H9 (cell line): Measurements from ENCODE around the gene RAB30. TPM values are rescaled to one million over a fixed set of nuclear protein-coding genes. Genes with fewer than 3 reads are reported as not detected.
"Not testable (repeated sequence)": the region's sequence is repeated elsewhere in the genome, so short reads cannot be mapped to it uniquely, and the experiment has no call there.

Experiments used
- DNase-seq: peaks from one replicate; pipeline ENCODE4 v3.0.0-alpha.2; 2017
- H2AFZ ChIP-seq: one replicate; pipeline ENCODE4 v1.6.1; 2013; ENCODE audit warnings: mild to moderate bottlenecking, low read length, control low read depth, moderate library complexity
- H2AK5ac ChIP-seq: 2 replicates; pipeline ENCODE4 v1.6.1; 2013; ENCODE audit warnings: low read length, control low read depth, mixed read lengths; ENCODE audit not compliant: insufficient read length
- H2BK120ac ChIP-seq: one replicate; pipeline ENCODE4 v1.6.1; 2013; ENCODE audit warnings: low read depth, mild to moderate bottlenecking, low read length, control low read depth, inconsistent platforms; ENCODE audit not compliant: poor library complexity, severe bottlenecking
- H2BK12ac ChIP-seq: 2 replicates; pipeline ENCODE4 v1.6.1; 2013; ENCODE audit warnings: low read length, control low read depth, mixed read lengths, low read depth; ENCODE audit not compliant: insufficient read length
- H2BK15ac ChIP-seq: 2 replicates; pipeline ENCODE4 v1.6.1; 2013; ENCODE audit warnings: low read depth, low read length, control low read depth
- H2BK20ac ChIP-seq: one replicate; pipeline ENCODE4 v1.6.1; 2013; ENCODE audit warnings: low read depth, mild to moderate bottlenecking, low read length, control low read depth, inconsistent platforms; ENCODE audit not compliant: poor library complexity, severe bottlenecking
- H2BK5ac ChIP-seq: 2 replicates; pipeline ENCODE4 v1.6.1; 2013; ENCODE audit warnings: low read length, control low read depth, mixed read lengths; ENCODE audit not compliant: insufficient read length
- H3K14ac ChIP-seq: 2 replicates; pipeline ENCODE4 v1.6.1; 2013; ENCODE audit warnings: low read length, control low read depth; ENCODE audit not compliant: insufficient read depth
- H3K18ac ChIP-seq: 2 replicates; pipeline ENCODE4 v1.6.1; 2013; ENCODE audit warnings: low read depth, mild to moderate bottlenecking, mixed read lengths, low read length, control low read depth; ENCODE audit not compliant: insufficient read length
- H3K23ac ChIP-seq: 2 replicates; pipeline ENCODE4 v1.6.1; 2013; ENCODE audit warnings: low read length, control low read depth, mixed read lengths, low read depth; ENCODE audit not compliant: insufficient read length
- H3K23me2 ChIP-seq: 2 replicates; pipeline ENCODE4 v1.6.1; 2013; ENCODE audit warnings: low read depth, mild to moderate bottlenecking, mixed read lengths, low read length, control low read depth; ENCODE audit not compliant: insufficient read length, poor library complexity, severe bottlenecking
- H3K27ac ChIP-seq: 2 replicates; pipeline ENCODE4 v1.5.1; 2013; ENCODE audit warnings: low read length, control low read depth, mixed read lengths, low read depth; ENCODE audit not compliant: insufficient read length
- H3K27me3 ChIP-seq: 2 replicates; pipeline ENCODE4 v1.6.1; 2013; ENCODE audit warnings: low read length, control low read depth, inconsistent platforms; ENCODE audit not compliant: insufficient read depth
- H3K4ac ChIP-seq: 2 replicates; pipeline ENCODE4 v1.6.1; 2013; ENCODE audit warnings: low read depth, mild to moderate bottlenecking, control low read depth, inconsistent platforms, low read length, moderate library complexity
- H3K4me1 ChIP-seq: 2 replicates; pipeline ENCODE4 v1.6.1; 2013; ENCODE audit warnings: low read length, control low read depth, inconsistent platforms; ENCODE audit not compliant: insufficient read depth
- H3K4me2 ChIP-seq: 2 replicates; pipeline ENCODE4 v1.6.1; 2013; ENCODE audit warnings: low read length, control low read depth, mixed read lengths; ENCODE audit not compliant: insufficient read length, insufficient read depth
- H3K56ac ChIP-seq: 2 replicates; pipeline ENCODE4 v1.6.1; 2013; ENCODE audit warnings: low read depth, mild to moderate bottlenecking, mixed read lengths, low read length, control low read depth; ENCODE audit not compliant: insufficient read length
- H3K79me1 ChIP-seq: 2 replicates; pipeline ENCODE4 v1.6.1; 2013; ENCODE audit warnings: low read depth, mild to moderate bottlenecking, moderate library complexity, low read length, control low read depth, inconsistent platforms; ENCODE audit not compliant: insufficient read depth, poor library complexity, severe bottlenecking
- H3K79me2 ChIP-seq: 2 replicates; pipeline ENCODE4 v1.6.1; 2013; ENCODE audit warnings: low read length, control low read depth, inconsistent platforms; ENCODE audit not compliant: insufficient read depth
- H3K9ac ChIP-seq: 2 replicates; pipeline ENCODE4 v1.6.1; 2013; ENCODE audit warnings: low read length, control low read depth, mixed read lengths; ENCODE audit not compliant: insufficient read length; ENCODE audit errors: extremely low read depth
- H3K9me3 ChIP-seq: one replicate; pipeline ENCODE4 v1.6.1; 2013; ENCODE audit warnings: low read depth, low read length, inconsistent platforms; ENCODE audit not compliant: control insufficient read depth
- H3T11ph ChIP-seq: one replicate; pipeline ENCODE4 v1.6.1; 2013; ENCODE audit warnings: mild to moderate bottlenecking, low read length, control low read depth, inconsistent platforms
- H4K20me1 ChIP-seq: one replicate; pipeline ENCODE4 v1.6.1; 2013; ENCODE audit not compliant: control insufficient read depth, insufficient read length, insufficient read depth
- H4K5ac ChIP-seq: 2 replicates; pipeline ENCODE4 v1.6.1; 2013; ENCODE audit warnings: low read depth, mild to moderate bottlenecking, mixed read lengths, low read length, control low read depth; ENCODE audit not compliant: insufficient read length
- H4K8ac ChIP-seq: replicated peaks from 2 replicates; pipeline ENCODE4 v1.6.1; 2013; ENCODE audit warnings: low read length, control low read depth, mixed read lengths, low read depth; ENCODE audit not compliant: insufficient read length
- H4K91ac ChIP-seq: 2 replicates; pipeline ENCODE4 v1.6.1; 2013; ENCODE audit warnings: low read depth, mild to moderate bottlenecking, moderate library complexity, mixed read lengths, low read length, control low read depth; ENCODE audit not compliant: insufficient read length
- H3K27ac Mint-ChIP-seq, 3 experiments: 2 replicates in 2 of 3; 3 replicates in 1 of 3; pipeline ENCODE4 v1.8.0; 2020 to 2021; ENCODE audit warnings: mixed read lengths in 3 of 3, mild to moderate bottlenecking in 1 of 3, moderate library complexity in 1 of 3
- H3K27me3 Mint-ChIP-seq: 2 replicates; pipeline ENCODE4 v1.8.0; 2021; ENCODE audit warnings: low read depth, mild to moderate bottlenecking, moderate library complexity, mixed read lengths
- H3K36me3 Mint-ChIP-seq, 3 experiments: 2 replicates in 2 of 3; 3 replicates in 1 of 3; pipeline ENCODE4 v1.8.0; 2020 to 2021; ENCODE audit warnings: low read depth in 3 of 3, mixed read lengths in 3 of 3; ENCODE audit not compliant: insufficient read depth in 1 of 3
- H3K4me1 Mint-ChIP-seq, 2 experiments: 2 replicates each; pipeline ENCODE4 v1.8.0; 2020; ENCODE audit warnings: mixed read lengths in 2 of 2
- H3K4me3 Mint-ChIP-seq, 2 experiments: 2 replicates in 1 of 2; 3 replicates in 1 of 2; pipeline ENCODE4 v1.8.0; 2020 to 2021; ENCODE audit warnings: mild to moderate bottlenecking in 2 of 2, mixed read lengths in 2 of 2, moderate library complexity in 1 of 2
- H3K9me3 Mint-ChIP-seq, 2 experiments: 2 replicates in 1 of 2; 3 replicates in 1 of 2; pipeline ENCODE4 v1.8.0; 2020; ENCODE audit warnings: mild to moderate bottlenecking in 2 of 2, mixed read lengths in 2 of 2, moderate library complexity in 1 of 2
- whole genome bisulfite sequencing: extraction: QIAGEN DNeasy Blood & Tissue Kit; methylation state at CpG from one replicate; pipeline ENCODE4 v1.1.7; 2013; ENCODE audit warnings: missing lambda C conversion rate, low lambda C conversion rate, mixed read lengths; ENCODE audit not compliant: insufficient read length; ENCODE audit errors: extremely low coverage; 5-methylcytosine and 5-hydroxymethylcytosine counted together
- total RNA-seq: library from RNA; stranded (reverse); gene quantifications from 2 replicates; pipeline ENCODE4 v1.2.1, GENCODE V29; 2021

The RAB30 gene
- total RNA-seq, 1 experiment from 2014 or later: 4.8 TPM

DNA sequence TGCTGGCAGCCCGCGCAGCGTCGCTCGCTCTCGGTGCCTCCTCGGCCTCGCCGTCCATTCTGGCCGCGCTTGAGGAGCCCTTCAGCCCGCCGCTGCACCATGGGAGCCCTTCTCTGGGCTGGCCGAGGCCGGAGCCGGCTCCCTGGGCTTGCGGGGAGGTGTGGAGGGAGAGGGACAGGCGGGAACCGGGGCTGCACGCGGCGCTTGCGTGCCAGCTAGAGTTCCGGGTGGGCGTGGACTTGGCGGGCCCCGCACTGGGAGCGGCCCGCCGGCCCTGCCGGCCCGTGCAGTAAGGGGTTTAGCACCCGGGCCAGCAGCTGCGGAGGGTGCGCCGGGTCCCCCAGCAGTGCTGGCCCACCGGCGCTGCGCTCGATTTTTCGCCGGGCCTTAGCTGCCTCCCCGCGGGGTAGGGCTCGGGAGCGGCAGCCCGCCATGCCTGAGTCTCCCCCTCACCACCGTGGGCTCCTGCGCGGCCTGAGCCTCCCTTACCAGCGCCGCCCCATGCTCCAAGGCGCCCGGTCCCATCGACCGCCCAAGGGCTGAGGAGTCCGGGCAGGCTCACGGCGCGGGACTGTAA is 101.1 kb downstream of the RAB30 start:
- not testable (repeated sequence) for H2BK20ac ChIP-seq, H3K18ac ChIP-seq, H3K27ac ChIP-seq, H4K91ac ChIP-seq, H2BK15ac ChIP-seq, H2AFZ ChIP-seq, H2BK5ac ChIP-seq, H3K79me2 ChIP-seq, DNase-seq, H3K9me3 Mint-ChIP-seq, H3K4me2 ChIP-seq, H2BK120ac ChIP-seq, H3K4me3 Mint-ChIP-seq, H4K8ac ChIP-seq, H3K27me3 ChIP-seq, H3K79me1 ChIP-seq, H3K23ac ChIP-seq, H3K4me1 ChIP-seq, H3K27ac Mint-ChIP-seq, H3K23me2 ChIP-seq, H3K36me3 Mint-ChIP-seq, H2BK12ac ChIP-seq, H4K5ac ChIP-seq, H3T11ph ChIP-seq, H3K4me1 Mint-ChIP-seq, H3K14ac ChIP-seq, H3K9me3 ChIP-seq, H3K9ac ChIP-seq, H3K27me3 Mint-ChIP-seq, H4K20me1 ChIP-seq, H3K4ac ChIP-seq, H3K56ac ChIP-seq, H2AK5ac ChIP-seq
- no CpG with 5 or more reads among the region's 60 CpGs for WGBS
